K562 (cell line): Measurements from ENCODE around the gene EXO5. TPM values are rescaled to one million over a fixed set of nuclear protein-coding genes. Genes with fewer than 3 reads are reported as not detected.

Experiments used
- BDP1 ChIP-seq: IDR thresholded peaks from 3 replicates; pipeline ENCODE4 v1.6.1; 2011; ENCODE audit not compliant: insufficient read length, insufficient read depth
- CGGBP1 ChIP-seq: fragments of 250-450 bp; sonication (Bioruptor Pico); IDR thresholded peaks from 2 replicates; pipeline ENCODE4 v1.9.0; 2021; ENCODE audit warnings: mild to moderate bottlenecking
- EGR1 ChIP-seq: fragments of 450-650 bp; conservative IDR thresholded peaks from 2 replicates; pipeline ENCODE4 v1.6.1; 2017; ENCODE audit warnings: mild to moderate bottlenecking
- EP300 ChIP-seq: IDR thresholded peaks from 2 replicates; pipeline ENCODE4 v1.6.1; 2012; ENCODE audit warnings: low read length, improper control_type of control experiment
- ETV1 ChIP-seq: fragments of 450-650 bp; conservative IDR thresholded peaks from 2 replicates; pipeline ENCODE4 v1.6.1; 2016; ENCODE audit warnings: missing genetic modification characterization, control low read depth, low read depth, missing compliant biosample characterization
- FOSL1 ChIP-seq: fragments of 200-800 bp; sonication (Bioruptor generic); conservative IDR thresholded peaks from 2 replicates; pipeline ENCODE4 v1.6.1; 2016; ENCODE audit warnings: missing genetic modification characterization, missing compliant biosample characterization
- FOXK2 ChIP-seq, 2 experiments: fragments of 450-650 bp; IDR thresholded peaks in 1 of 2; conservative IDR thresholded peaks in 1 of 2; 2 replicates each; pipeline ENCODE4 v1.6.1; 2016; ENCODE audit warnings: low read depth in 2 of 2, mild to moderate bottlenecking in 1 of 2
- IRF1 ChIP-seq: sonication (generic); formaldehyde crosslinking; IDR thresholded peaks from 2 replicates; pipeline ENCODE4 v1.8.0; 2022; ENCODE audit warnings: missing genetic modification reagents, mild to moderate bottlenecking, borderline replicate concordance
- KDM2B ChIP-seq: fragments of 250-450 bp; sonication (Bioruptor Pico); IDR thresholded peaks from 2 replicates; pipeline ENCODE4 v1.8.0; 2021; ENCODE audit warnings: mild to moderate bottlenecking, moderate library complexity
- KDM4B ChIP-seq, 2 experiments: fragments of 450-650 bp in 1 of 2; sonication (generic) in 1 of 2; IDR thresholded peaks; 2 replicates each; pipeline ENCODE4 v1.6.1; 2016 to 2017; ENCODE audit warnings: borderline replicate concordance in 2 of 2, antibody characterized with exemption in 1 of 2, low read depth in 1 of 2, mild to moderate bottlenecking in 1 of 2
- KLF13 ChIP-seq: fragments of 450-650 bp; IDR thresholded peaks from 2 replicates; pipeline ENCODE4 v1.6.1; 2016; ENCODE audit warnings: missing genetic modification characterization, low read depth, mild to moderate bottlenecking, missing compliant biosample characterization, moderate library complexity, borderline replicate concordance
- NFATC3 ChIP-seq: fragments of 450-650 bp; IDR thresholded peaks from 2 replicates; pipeline ENCODE4 v1.6.1; 2017; ENCODE audit warnings: mild to moderate bottlenecking
- NR2C2 ChIP-seq, 2 experiments: fragments of 200-800 bp in 1 of 2; sonication (Bioruptor generic) in 1 of 2; sonication (generic) in 1 of 2; formaldehyde crosslinking in 1 of 2; IDR thresholded peaks; 2 replicates each; pipeline versions ENCODE4 v1.6.1 to v1.8.0; 2016 to 2022; ENCODE audit warnings: mild to moderate bottlenecking in 1 of 2, missing compliant biosample characterization in 1 of 2, missing genetic modification characterization in 1 of 2, missing genetic modification reagents in 1 of 2
- NR3C1 ChIP-seq: sonication (generic); formaldehyde crosslinking; IDR thresholded peaks from 2 replicates; pipeline ENCODE4 v1.8.1; 2022; ENCODE audit warnings: missing genetic modification reagents
- SMAD3 ChIP-seq: fragments of 450-650 bp; formaldehyde crosslinking; conservative IDR thresholded peaks from 2 replicates; pipeline ENCODE4 v1.4.0; 2020; ENCODE audit warnings: mild to moderate bottlenecking
- TCF3 ChIP-seq: sonication (generic); formaldehyde crosslinking; IDR thresholded peaks from 2 replicates; pipeline ENCODE4 v1.4.0; 2020; ENCODE audit warnings: mild to moderate bottlenecking, missing genetic modification reagents
- ZKSCAN8 ChIP-seq: fragments of 200-800 bp; sonication (Bioruptor generic); IDR thresholded peaks from 2 replicates; pipeline ENCODE4 v1.6.1; 2016; ENCODE audit warnings: missing genetic modification characterization, missing compliant biosample characterization
- polyA plus RNA-seq, 8 experiments: library from polyadenylated mRNA; depleted of rRNA in 4 of 8; stranded (reverse) in 5 of 8; unstranded in 3 of 8; fragments of >200 nt; fragmentation: Nextera tagmentation in 2 of 8; fragmentation: Illumina TruSeq in 1 of 8; extraction: Ambion mirVana in 2 of 8; extraction: Trizol in 1 of 8; gene quantifications; 2 replicates each; pipeline versions ENCODE4 v1.2.1 to v1.2.3, GENCODE V29; 2011 to 2014; ENCODE audit warnings: inconsistent platforms in 1 of 8, missing spikeins in 1 of 8
- total RNA-seq, 7 experiments: library from RNA; depleted of rRNA in 6 of 7; stranded (reverse); fragments of >200 nt in 6 of 7; fragmentation: Illumina TruSeq in 2 of 7; extraction: Trizol in 2 of 7; gene quantifications; 2 replicates each; pipeline versions ENCODE4 v1.2.1 to v1.2.3, GENCODE V29; 2011 to 2021; ENCODE audit warnings: low replicate concordance in 1 of 7

Gene EXO5
- total and polyA plus RNA-seq, 9 of the 15 experiments (the other 6 are each of a cell fraction or from before 2014, with no cell fraction given) = 1.1 to 4.3 (median 2.8) TPM

GRCh38 chr1:40476924-40477677 lies 31.5 kb upstream of the EXO5 start, which contains the start of gene ZFP69 (continued):
- TF ChIP-seq FOXK2 (conservative IDR thresholded peaks at IDR 0.05 in 1 of 2, IDR thresholded peaks at IDR 0.05 in 1 of 2; ENCODE audit: low read depth in 2 of 2) (0 out of 4 replicates have a peak, but pooled peaks of 1 of the 2 experiments have one; percentile 19), KDM2B (CRISPR knock-in tag) (no peak), FOSL1 (tag) (no peak), ZKSCAN8 (CRISPR knock-in tag) (no peak), EGR1 (peak; percentile 97), ETV1 (0 out of 2 replicates have a peak, but pooled peaks have one; percentile 29), EP300 (no peak), NR3C1 (CRISPR knock-in tag) (peak; percentile 93), NFATC3 (0 out of 2 replicates have a peak, but pooled peaks have one; percentile 24), IRF1 (CRISPR knock-in tag) (no peak; the same call in 1 of the 2 replicates), BDP1 (no peak), KLF13 (tag) (no peak), NR2C2 (CRISPR knock-in tag; IDR thresholded peaks at IDR 0.05) (no peak), NR2C2 (tag; IDR thresholded peaks at IDR 0.05) (no peak), CGGBP1 (no peak), SMAD3 (no peak), TCF3 (CRISPR knock-in tag) (no peak), KDM4B (IDR thresholded peaks at IDR 0.05; ENCODE audit: borderline replicate concordance in 2 of 2, low read depth in 1 of 2) (no peak)
